HG02938 (cell line): ENCODE results near the gene SDF4.

Source experiments
- ATAC-seq: cut with Tn5 transposase; IDR thresholded peaks from one replicate; pipeline ENCODE4 v1.9.1; 2021; ENCODE audit warnings: mild to moderate bottlenecking, moderate library complexity; ENCODE audit not compliant: unreplicated experiment

The SDF4 gene

GRCh38 chr1:1215080-1215676 lies 16.6 kb downstream of the SDF4 start:
- ATAC-seq = no peak

GRCh38 chr1:1213345-1214265 lies 18.2 kb downstream of the SDF4 start, which contains the start of gene TNFRSF4:
TNFRSF4 (minus strand) TSS chr1:1214153; CDS start chr1:1214127, 26 bp downstream.
- no peak for ATAC-seq

GRCh38 chr1:1212780-1213344 lies 18.9 kb downstream of the SDF4 start:
- no peak for ATAC-seq

GRCh38 chr1:1211541-1212441 lies 20.0 kb downstream of the SDF4 start:
- no peak for ATAC-seq

GRCh38 chr1:1210726-1211540 lies 20.9 kb downstream of the SDF4 start:
- no peak for ATAC-seq

GRCh38 chr1:1208713-1209433 lies 22.9 kb downstream of the SDF4 start:
- no peak for ATAC-seq

GRCh38 chr1:1207571-1207892 lies 24.3 kb downstream of the SDF4 start:
- ATAC-seq = no peak

- ATAC-seq = no peak
Observed at GRCh38 chr1:1206966-1207531, 24.8 kb downstream of the SDF4 start.

- no peak for ATAC-seq
Observed at GRCh38 chr1:1206376-1206965, 25.3 kb downstream of the SDF4 start, which contains the start of gene TNFRSF18. TNFRSF18 (minus strand) TSS chr1:1206592; CDS start chr1:1206571, 21 bp downstream.

- no peak for ATAC-seq
Observed at GRCh38 chr1:1205769-1206375, 25.9 kb downstream of the SDF4 start.

GRCh38 chr1:1204998-1205768 lies 26.6 kb downstream of the SDF4 start:
- no peak for ATAC-seq

GRCh38 chr1:1204425-1204920 lies 27.3 kb downstream of the SDF4 start:
- no peak for ATAC-seq

GRCh38 chr1:1203561-1204424 lies 28.0 kb downstream of the SDF4 start:
- no peak for ATAC-seq

GRCh38 chr1:1202831-1203560 lies 28.8 kb downstream of the SDF4 start:
- ATAC-seq = no peak

GRCh38 chr1:1200876-1201810 lies 30.7 kb downstream of the SDF4 start:
- no peak for ATAC-seq
